H1 (cell line): Measurements from ENCODE around the gene SGK1. TPM values are rescaled to one million over a fixed set of nuclear protein-coding genes. Genes with fewer than 3 reads are reported as not detected.

Experiments
- CTCF ChIA-PET: fragments of 300-600 bp; sonication (Branson Sonifier 250); formaldehyde crosslinking; loops from one replicate; lab custom pipeline; 2021; ENCODE audit not compliant: partially characterized antibody; lab: Charles Lee
- POLR2A ChIA-PET: fragments of 300-600 bp; sonication (Branson Sonifier 250); formaldehyde crosslinking; loops from one replicate; lab custom pipeline; 2021; ENCODE audit warnings: inconsistent platforms; ENCODE audit not compliant: partially characterized antibody; lab: Charles Lee
- DNase-seq, 2 experiments: peaks; one replicate each; pipeline versions ENCODE4 v3.0.0 to v3.0.0-alpha.2; 2010 to 2022; ENCODE audit warnings: low spot score in 2 of 2, low read depth in 1 of 2, mixed read lengths in 1 of 2
- FAIRE-seq: peaks from 2 replicates; lab custom pipeline; 2011; peaks lifted over from hg19 to GRCh38; lab: Jason Lieb, UNC
- H2AFZ ChIP-seq: 2 replicates; pipeline ENCODE4 v1.8.1; 2012; ENCODE audit warnings: low read length, inconsistent platforms
- H2AK5ac ChIP-seq: 2 replicates; pipeline ENCODE4 v1.6.1; 2013; ENCODE audit warnings: low read depth, low read length
- H2BK120ac ChIP-seq: replicated peaks from 2 replicates; pipeline ENCODE3; 2013; ENCODE audit warnings: low read depth, low read length, inconsistent platforms
- H2BK12ac ChIP-seq: 2 replicates; pipeline ENCODE4 v1.6.1; 2013; ENCODE audit warnings: low read depth, low read length
- H2BK15ac ChIP-seq: 2 replicates; pipeline ENCODE4 v1.6.1; 2013; ENCODE audit warnings: low read length
- H2BK20ac ChIP-seq: 2 replicates; pipeline ENCODE4 v1.6.1; 2013; ENCODE audit warnings: low read length
- H2BK5ac ChIP-seq: 2 replicates; pipeline ENCODE4 v1.6.1; 2013; ENCODE audit warnings: low read depth, low read length
- H3K14ac ChIP-seq: 2 replicates; pipeline ENCODE4 v1.6.1; 2013; ENCODE audit warnings: inconsistent platforms; ENCODE audit not compliant: insufficient read length
- H3K18ac ChIP-seq: 2 replicates; pipeline ENCODE4 v1.6.1; 2013; ENCODE audit warnings: low read length; ENCODE audit errors: extremely low read depth
- H3K23ac ChIP-seq: 2 replicates; pipeline ENCODE4 v1.6.1; 2013; ENCODE audit warnings: inconsistent platforms; ENCODE audit not compliant: insufficient read length
- H3K23me2 ChIP-seq: 2 replicates; pipeline ENCODE4 v1.6.1; 2013; ENCODE audit warnings: low read depth, low read length
- H3K27ac ChIP-seq: 2 replicates; pipeline ENCODE4 v1.6.1; 2011; ENCODE audit warnings: low read depth, low read length, inconsistent platforms
- H3K27me3 ChIP-seq, 4 experiments: replicated peaks in 1 of 4; 1 replicate in 1 of 4; 2 replicates in 3 of 4; pipeline versions ENCODE4 v1.6.1 to v1.8.1; 2011 to 2013; ENCODE audit warnings: low read length in 3 of 4, mild to moderate bottlenecking in 3 of 4, inconsistent platforms in 2 of 4, mixed read lengths in 2 of 4, moderate library complexity in 1 of 4; ENCODE audit not compliant: control insufficient read depth in 3 of 4, insufficient read depth in 3 of 4; ENCODE audit errors: extremely low read depth in 1 of 4
- H3K36me3 ChIP-seq, 4 experiments: 2 replicates each; pipeline versions ENCODE4 v1.6.1 to v1.8.1; 2011 to 2013; ENCODE audit warnings: mild to moderate bottlenecking in 4 of 4, low read length in 3 of 4, moderate library complexity in 2 of 4, control low read depth in 1 of 4, inconsistent platforms in 1 of 4; ENCODE audit not compliant: insufficient read depth in 4 of 4, control insufficient read depth in 2 of 4
- H3K4ac ChIP-seq: replicated peaks from 2 replicates; pipeline ENCODE3; 2013; ENCODE audit warnings: low read length, low read depth, mixed read lengths, inconsistent platforms; ENCODE audit not compliant: insufficient read length
- H3K4me1 ChIP-seq, 4 experiments: replicated peaks in 1 of 4; 1 replicate in 1 of 4; 2 replicates in 3 of 4; pipeline versions ENCODE4 v1.6.1 to v1.8.1; 2011 to 2013; ENCODE audit warnings: low read length in 3 of 4, inconsistent platforms in 2 of 4, mixed read lengths in 1 of 4; ENCODE audit not compliant: insufficient read depth in 4 of 4, control insufficient read depth in 3 of 4
- H3K4me2 ChIP-seq, 2 experiments: 2 replicates each; pipeline versions ENCODE4 v1.6.1 to v1.8.1; 2011 to 2013; ENCODE audit warnings: low read depth in 2 of 2, low read length in 2 of 2, control low read depth in 1 of 2, inconsistent platforms in 1 of 2, mild to moderate bottlenecking in 1 of 2; ENCODE audit not compliant: insufficient read depth in 1 of 2
- H3K4me3 ChIP-seq, 4 experiments: fragments of 200-600, 300-600 bp in 1 of 4; sonication (generic), shearing (Covaris generic), sonication (Bioruptor Twin) in 1 of 4; 2 replicates each; pipeline versions ENCODE4 v1.5.1 to v1.8.1; 2011 to 2016; ENCODE audit warnings: low read length in 4 of 4, low read depth in 3 of 4, control low read depth in 2 of 4, inconsistent platforms in 2 of 4, mild to moderate bottlenecking in 2 of 4, mixed read lengths in 1 of 4, moderate library complexity in 1 of 4; ENCODE audit not compliant: insufficient read depth in 2 of 4; ENCODE audit errors: extremely low read depth in 1 of 4
- H3K56ac ChIP-seq: replicated peaks from 2 replicates; pipeline ENCODE3; 2013; ENCODE audit warnings: low read depth, mild to moderate bottlenecking, mixed read lengths, low read length, inconsistent platforms; ENCODE audit not compliant: insufficient read length
- H3K79me1 ChIP-seq: 2 replicates; pipeline ENCODE4 v1.6.1; 2013; ENCODE audit warnings: low read depth, low read length, control low read depth
- H3K79me2 ChIP-seq, 2 experiments: 2 replicates each; pipeline versions ENCODE4 v1.6.1 to v1.8.1; 2012 to 2013; ENCODE audit warnings: low read length in 2 of 2, mild to moderate bottlenecking in 2 of 2, inconsistent platforms in 1 of 2; ENCODE audit not compliant: insufficient read depth in 2 of 2, control insufficient read depth in 1 of 2
- H3K9ac ChIP-seq, 4 experiments: replicated peaks in 1 of 4; 1 replicate in 1 of 4; 2 replicates in 3 of 4; pipeline versions ENCODE4 v1.6.1 to v1.8.1; 2011 to 2013; ENCODE audit warnings: low read depth in 3 of 4, low read length in 3 of 4, control low read depth in 2 of 4, mild to moderate bottlenecking in 2 of 4, moderate library complexity in 2 of 4, inconsistent platforms in 1 of 4; ENCODE audit errors: extremely low read depth in 1 of 4
- H3K9me3 ChIP-seq, 2 experiments: 2 replicates each; pipeline versions ENCODE4 v1.6.1 to v1.8.1; 2012 to 2013; ENCODE audit warnings: mild to moderate bottlenecking in 2 of 2, moderate library complexity in 2 of 2, control low read depth in 1 of 2, inconsistent platforms in 1 of 2, low read depth in 1 of 2, low read length in 1 of 2, mixed read lengths in 1 of 2; ENCODE audit not compliant: insufficient read depth in 2 of 2
- H4K20me1 ChIP-seq, 2 experiments: replicated peaks in 1 of 2; 2 replicates each; pipeline versions ENCODE3 to v1.8.1; 2011 to 2013; ENCODE audit warnings: inconsistent platforms in 2 of 2, low read length in 2 of 2, mild to moderate bottlenecking in 1 of 2; ENCODE audit not compliant: insufficient read depth in 2 of 2, control insufficient read depth in 1 of 2
- H4K5ac ChIP-seq: 2 replicates; pipeline ENCODE4 v1.6.1; 2013; ENCODE audit warnings: low read length, low read depth, mixed read lengths, inconsistent platforms; ENCODE audit not compliant: insufficient read length
- H4K8ac ChIP-seq: 2 replicates; pipeline ENCODE4 v1.8.0; 2013; ENCODE audit warnings: mild to moderate bottlenecking, moderate library complexity, low read length, inconsistent platforms; ENCODE audit not compliant: insufficient read depth; ENCODE audit errors: extremely low read depth
- H4K91ac ChIP-seq: replicated peaks from 2 replicates; pipeline ENCODE3; 2013; ENCODE audit warnings: low read length, mixed read lengths, inconsistent platforms; ENCODE audit not compliant: insufficient read length
- HDAC2 ChIP-seq, 2 experiments: fragments of 300-600 bp in 1 of 2; sonication (generic) in 1 of 2; IDR thresholded peaks; 2 replicates each; pipeline ENCODE4 v1.6.1; 2011 to 2012; ENCODE audit warnings: low read depth in 2 of 2, low read length in 2 of 2, mild to moderate bottlenecking in 2 of 2, moderate library complexity in 2 of 2, borderline replicate concordance in 1 of 2, inconsistent platforms in 1 of 2
- JUND ChIP-seq: IDR thresholded peaks from 2 replicates; pipeline ENCODE4 v1.6.1; 2011; ENCODE audit warnings: mild to moderate bottlenecking, improper control_type of control experiment, low read length
- POU5F1 ChIP-seq: IDR thresholded peaks from 2 replicates; pipeline ENCODE4 v1.6.1; 2011; ENCODE audit warnings: low read depth, mild to moderate bottlenecking, low read length, moderate library complexity
- RFX5 ChIP-seq: IDR thresholded peaks from 2 replicates; pipeline ENCODE4 v1.6.1; 2011; ENCODE audit warnings: low read depth, low read length, improper control_type of control experiment, borderline replicate concordance
- SIX5 ChIP-seq: IDR thresholded peaks from 2 replicates; pipeline ENCODE4 v1.6.1; 2011; ENCODE audit warnings: mild to moderate bottlenecking, low read depth, low read length
- SP1 ChIP-seq: IDR thresholded peaks from 2 replicates; pipeline ENCODE4 v1.6.1; 2011; ENCODE audit warnings: low read depth, low read length
- TAF1 ChIP-seq: IDR thresholded peaks from 2 replicates; pipeline ENCODE4 v1.6.1; 2011; ENCODE audit warnings: mild to moderate bottlenecking, low read depth, low read length
- TCF12 ChIP-seq: IDR thresholded peaks from 2 replicates; pipeline ENCODE4 v1.6.1; 2011; ENCODE audit warnings: low read depth, mild to moderate bottlenecking, low read length
- TEAD4 ChIP-seq: IDR thresholded peaks from 2 replicates; pipeline ENCODE4 v1.6.1; 2012; ENCODE audit warnings: low read depth, low read length, inconsistent platforms, mixed read lengths
- WGBS, 2 experiments: shearing (Covaris generic) in 1 of 2; methylation state at CpG; one replicate each; pipeline versions ENCODE4 v1.1.6 to v1.1.7; 2013 to 2015; ENCODE audit warnings: low lambda C conversion rate in 2 of 2, mixed read lengths in 2 of 2, inconsistent platforms in 1 of 2, low coverage in 1 of 2, missing lambda C conversion rate in 1 of 2; ENCODE audit not compliant: insufficient replicate concordance in 2 of 2, insufficient coverage in 1 of 2, insufficient read length in 1 of 2; ENCODE audit errors: extremely low coverage in 1 of 2, missing lambda C conversion rate in 1 of 2; 5-methylcytosine and 5-hydroxymethylcytosine counted together
- polyA plus RNA-seq, 7 experiments: library from polyadenylated mRNA; depleted of rRNA in 3 of 7; stranded (reverse) in 5 of 7; unstranded in 2 of 7; fragments of >200 nt in 5 of 7; fragments of 200-250 nt in 2 of 7; gene quantifications; 1 replicate in 5 of 7; 2 replicates in 1 of 7; 4 replicates in 1 of 7; pipeline versions ENCODE4 v1.2.1 to v1.2.3, GENCODE V29; 2011 to 2013; ENCODE audit warnings: missing spikeins in 2 of 7, mixed read lengths in 2 of 7
- total RNA-seq: library from RNA; stranded (reverse); fragmentation: NEBNext Ultra II Directional; extraction: Animal tissue kit (Norgen Biotek cat#: 25700); gene quantifications from 2 replicates; pipeline ENCODE4 v1.2.1, GENCODE V29; 2021
- TF ChIP-seq, protein P1 (sequence below): IDR thresholded peaks from 2 replicates; pipeline ENCODE4 v1.6.1; 2012; ENCODE audit warnings: low read length, inconsistent platforms
- TF ChIP-seq, protein P2 (sequence below): IDR thresholded peaks from 2 replicates; pipeline ENCODE4 v1.6.1; 2011; ENCODE audit warnings: low read length, improper control_type of control experiment
- TF ChIP-seq, protein P3 (sequence below): IDR thresholded peaks from 2 replicates; pipeline ENCODE4 v1.6.1; 2012; ENCODE audit warnings: inconsistent platforms

SGK1 gene
- total and polyA plus RNA-seq, 2 of the 8 experiments (the other 6 are each of a cell fraction or from before 2014, with no cell fraction given), result 14.5 to 18.4 TPM

DNA sequence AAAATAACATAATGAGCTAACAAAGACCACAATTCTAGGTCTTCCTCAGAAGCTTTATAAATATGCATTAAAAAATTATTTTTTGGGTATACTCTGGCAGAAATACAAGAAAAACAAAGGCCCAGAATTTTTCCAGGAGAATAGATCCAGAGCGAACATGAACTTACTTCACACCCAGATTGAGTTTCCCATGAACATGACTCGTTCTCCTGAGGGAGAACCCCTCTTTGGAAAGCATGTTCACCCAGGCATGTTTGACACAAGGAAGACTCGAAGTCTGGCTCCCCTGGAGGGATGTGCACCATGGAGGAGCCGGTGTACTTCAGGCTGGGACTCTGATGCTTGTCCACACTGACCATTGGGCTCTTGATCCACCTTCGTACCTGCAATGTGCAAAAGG, 56.1 kb downstream of the SGK1 start:
- Histone ChIP-seq H3K14ac (no peak overlapping the region), H2AK5ac (no peak overlapping the region), H2BK20ac (no peak overlapping the region), H3K9me3 (no peaks in the 10 kb centered on the region), H2BK120ac (no peak overlapping the region), H4K8ac (no peak overlapping the region), H3K9ac (no peak overlapping the region), H3K79me2 (no peaks in the 10 kb centered on the region), H3K18ac (no peak overlapping the region), H3K23me2 (no peaks in the 10 kb centered on the region), H2AFZ (no peak overlapping the region), H3K23ac (no peak overlapping the region), H2BK12ac (no peak overlapping the region), H2BK5ac (no peak overlapping the region), H4K20me1 (no peaks in the 10 kb centered on the region), H3K4me3 (no peak overlapping the region), H3K27ac (no peak overlapping the region), H3K36me3 (no peaks in the 10 kb centered on the region), H3K4me2 (no peak overlapping the region), H4K91ac (no peak overlapping the region), H3K79me1 (no peaks in the 10 kb centered on the region), H3K56ac (no peak overlapping the region), H4K5ac (no peak overlapping the region), H3K27me3 (no peaks in the 10 kb centered on the region), H2BK15ac (no peak overlapping the region), H3K4me1 (no peaks in the 10 kb centered on the region), H3K4ac (no peak overlapping the region)
- 91% methylated on average over 5 of the region's 5 CpGs; no CpG with 5 or more reads in 1 of the 2 experiments for WGBS, 2 experiments
- DNase-seq (no peak), FAIRE-seq (no peak)
- POLR2A ChIA-PET, result no interaction called here
- TF ChIP-seq, protein P1, sequence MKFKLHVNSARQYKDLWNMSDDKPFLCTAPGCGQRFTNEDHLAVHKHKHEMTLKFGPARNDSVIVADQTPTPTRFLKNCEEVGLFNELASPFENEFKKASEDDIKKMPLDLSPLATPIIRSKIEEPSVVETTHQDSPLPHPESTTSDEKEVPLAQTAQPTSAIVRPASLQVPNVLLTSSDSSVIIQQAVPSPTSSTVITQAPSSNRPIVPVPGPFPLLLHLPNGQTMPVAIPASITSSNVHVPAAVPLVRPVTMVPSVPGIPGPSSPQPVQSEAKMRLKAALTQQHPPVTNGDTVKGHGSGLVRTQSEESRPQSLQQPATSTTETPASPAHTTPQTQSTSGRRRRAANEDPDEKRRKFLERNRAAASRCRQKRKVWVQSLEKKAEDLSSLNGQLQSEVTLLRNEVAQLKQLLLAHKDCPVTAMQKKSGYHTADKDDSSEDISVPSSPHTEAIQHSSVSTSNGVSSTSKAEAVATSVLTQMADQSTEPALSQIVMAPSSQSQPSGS, result no peak
- TF ChIP-seq, protein P2, sequence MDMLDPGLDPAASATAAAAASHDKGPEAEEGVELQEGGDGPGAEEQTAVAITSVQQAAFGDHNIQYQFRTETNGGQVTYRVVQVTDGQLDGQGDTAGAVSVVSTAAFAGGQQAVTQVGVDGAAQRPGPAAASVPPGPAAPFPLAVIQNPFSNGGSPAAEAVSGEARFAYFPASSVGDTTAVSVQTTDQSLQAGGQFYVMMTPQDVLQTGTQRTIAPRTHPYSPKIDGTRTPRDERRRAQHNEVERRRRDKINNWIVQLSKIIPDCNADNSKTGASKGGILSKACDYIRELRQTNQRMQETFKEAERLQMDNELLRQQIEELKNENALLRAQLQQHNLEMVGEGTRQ, result no peak
- TF ChIP-seq SP1 (no peak), SIX5 (no peak), TCF12 (no peak), RFX5 (no peak), POU5F1 (no peak), TEAD4 (no peak), TAF1 (no peak), HDAC2 (IDR thresholded peaks at IDR 0.05; ENCODE audit: borderline replicate concordance in 1 of 2, low read depth in 2 of 2, low read length in 2 of 2) (no peak), JUND (no peak)
- TF ChIP-seq, protein P3, sequence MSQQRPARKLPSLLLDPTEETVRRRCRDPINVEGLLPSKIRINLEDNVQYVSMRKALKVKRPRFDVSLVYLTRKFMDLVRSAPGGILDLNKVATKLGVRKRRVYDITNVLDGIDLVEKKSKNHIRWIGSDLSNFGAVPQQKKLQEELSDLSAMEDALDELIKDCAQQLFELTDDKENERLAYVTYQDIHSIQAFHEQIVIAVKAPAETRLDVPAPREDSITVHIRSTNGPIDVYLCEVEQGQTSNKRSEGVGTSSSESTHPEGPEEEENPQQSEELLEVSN, result no peak
- CTCF ChIA-PET, result interaction anchor here (1.8 kb wide), 1 partner anchor 16 kb away, joined by 5 read pairs; no protein-coding TSS in a partner anchor
